HPDE6-E6E7 (cell line): Measurements from ENCODE around the gene ZNF396.
A peak's percentile ranks its signal among the peaks of the same experiment; 100 is the strongest.

Source experiments
- DNase-seq: peaks from one replicate; pipeline ENCODE4 v3.0.0; 2011; ENCODE audit warnings: missing footprints; ENCODE audit errors: extremely low spot score

The ZNF396 gene

DNA sequence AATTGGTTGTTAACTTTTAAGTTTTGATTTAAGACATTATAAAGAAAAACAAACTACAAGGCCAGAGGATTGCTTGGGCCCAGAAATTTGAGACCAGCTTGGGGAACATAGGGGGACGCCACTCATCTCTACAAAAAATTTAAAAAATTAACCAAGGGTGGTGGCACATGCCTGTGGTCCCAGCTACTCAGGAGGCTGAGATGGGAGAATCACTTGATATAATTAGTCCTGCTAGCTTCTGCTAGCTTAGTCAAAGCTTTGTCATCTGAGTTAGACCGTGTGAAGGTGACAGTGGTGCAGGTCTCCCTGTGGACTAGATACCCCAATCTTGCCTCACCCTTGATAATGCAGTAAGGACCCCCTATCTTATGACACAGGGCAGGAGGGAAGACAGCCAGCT lies 6.0 kb upstream of the ZNF396 start:
- DNase-seq: no peak

DNA sequence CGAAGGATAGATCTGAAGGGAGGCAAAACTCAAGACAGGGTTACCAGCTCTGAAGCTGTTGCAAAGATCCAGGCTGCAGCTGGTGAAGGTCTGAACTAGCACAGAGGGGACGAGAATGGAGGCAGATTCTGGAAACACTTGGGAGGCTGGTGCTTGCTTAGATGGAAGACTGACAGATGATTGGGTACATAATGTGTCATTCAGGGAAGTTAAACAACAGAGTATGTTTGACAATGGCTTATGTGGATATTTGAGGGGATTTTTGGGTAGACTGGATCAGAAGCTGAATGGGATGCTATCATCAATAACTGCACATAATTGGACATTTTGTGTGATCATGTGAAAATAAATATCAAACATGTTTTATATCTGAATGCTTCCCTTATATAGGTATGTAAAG lies 2.3 kb upstream of the ZNF396 start:
- DNase-seq: no peak

DNA sequence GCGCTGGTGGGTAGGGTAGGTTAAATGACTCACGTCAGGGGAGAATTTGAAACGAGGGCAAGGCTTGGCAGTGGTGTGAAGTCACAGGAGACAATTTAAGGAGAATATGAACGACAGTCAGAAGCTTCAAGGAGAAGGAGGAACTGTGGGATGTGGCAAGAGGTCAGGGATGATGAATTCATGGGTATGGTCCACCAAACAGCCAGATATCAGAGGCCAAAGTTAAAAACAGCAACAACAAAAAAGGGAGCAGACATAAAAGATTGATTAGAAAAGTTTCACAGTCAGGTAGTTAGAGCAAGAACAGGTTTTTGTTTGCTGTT lies 1.4 kb upstream of the ZNF396 start:
- DNase-seq: no peak

DNA sequence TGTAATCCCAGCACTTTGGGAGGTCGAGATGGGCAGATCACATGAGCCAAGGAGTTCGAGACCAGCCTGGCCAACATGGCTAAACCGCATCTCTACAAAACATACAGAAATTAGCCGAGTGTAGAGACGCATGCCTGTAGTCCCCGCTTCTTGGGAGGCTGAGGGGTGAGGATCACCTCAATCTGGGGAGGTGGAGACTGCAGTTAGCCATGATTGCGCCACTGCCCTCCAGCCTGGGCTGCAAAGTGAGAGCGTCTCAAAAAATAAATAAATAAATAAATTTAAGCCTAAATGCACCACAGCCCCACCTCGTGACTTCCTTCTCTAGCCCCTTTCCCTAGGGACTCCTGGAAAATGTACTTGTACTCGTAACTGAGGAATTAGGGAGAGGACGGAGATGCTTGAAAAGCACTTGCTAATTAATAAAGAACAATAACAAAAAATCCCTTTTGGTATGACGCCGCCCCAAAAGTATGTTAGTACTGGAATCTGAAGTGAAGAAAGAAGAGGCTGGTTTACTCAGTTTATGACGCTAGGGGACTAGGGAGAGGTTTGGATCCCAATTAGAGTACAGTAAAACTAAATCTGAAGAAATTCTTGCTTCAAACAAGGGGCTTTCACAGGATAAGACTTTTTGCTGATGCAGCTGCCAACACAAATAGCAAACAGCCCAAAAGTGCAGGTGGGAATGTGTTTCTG lies 887 bp upstream of the ZNF396 start:
- DNase-seq: no peak

DNA sequence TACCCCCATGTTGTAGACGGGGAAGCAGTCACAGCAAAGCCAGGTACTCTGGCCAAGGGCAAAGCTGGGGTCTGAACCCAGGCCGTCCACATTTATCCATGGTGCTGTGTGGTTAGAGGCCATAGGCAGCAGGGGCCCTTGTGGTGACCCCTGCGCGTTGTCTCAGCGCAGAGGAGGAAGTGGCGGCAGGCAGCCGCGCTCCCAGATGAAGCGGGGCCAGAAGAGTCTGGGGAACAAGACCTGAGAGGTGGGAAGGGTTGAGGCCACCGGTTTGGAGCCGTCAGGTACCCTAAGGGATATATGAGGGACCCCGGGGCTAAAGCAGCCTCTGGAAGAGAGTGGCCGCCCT lies 770 bp downstream of the ZNF396 start:
- DNase-seq: no peak

DNA sequence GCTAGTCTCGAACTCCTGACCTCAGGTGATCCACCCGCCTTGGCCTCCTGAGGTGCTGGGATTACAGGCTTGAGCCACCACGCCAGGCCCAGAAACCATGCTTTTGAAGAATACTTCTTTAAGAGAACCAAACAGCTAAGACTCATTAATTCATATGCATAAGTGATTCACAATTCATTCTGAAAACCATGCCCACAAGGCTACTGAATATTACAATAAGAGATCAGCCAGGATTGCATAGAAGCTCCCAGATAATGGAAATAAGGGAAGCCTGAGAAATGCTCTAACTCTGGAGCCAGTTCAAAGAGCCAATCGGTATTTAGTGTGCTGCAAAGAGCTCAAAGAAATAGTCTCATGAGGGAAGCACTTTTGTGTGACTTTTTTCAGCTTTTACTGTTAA lies 2.4 kb downstream of the ZNF396 start:
- DNase-seq: no peak

DNA sequence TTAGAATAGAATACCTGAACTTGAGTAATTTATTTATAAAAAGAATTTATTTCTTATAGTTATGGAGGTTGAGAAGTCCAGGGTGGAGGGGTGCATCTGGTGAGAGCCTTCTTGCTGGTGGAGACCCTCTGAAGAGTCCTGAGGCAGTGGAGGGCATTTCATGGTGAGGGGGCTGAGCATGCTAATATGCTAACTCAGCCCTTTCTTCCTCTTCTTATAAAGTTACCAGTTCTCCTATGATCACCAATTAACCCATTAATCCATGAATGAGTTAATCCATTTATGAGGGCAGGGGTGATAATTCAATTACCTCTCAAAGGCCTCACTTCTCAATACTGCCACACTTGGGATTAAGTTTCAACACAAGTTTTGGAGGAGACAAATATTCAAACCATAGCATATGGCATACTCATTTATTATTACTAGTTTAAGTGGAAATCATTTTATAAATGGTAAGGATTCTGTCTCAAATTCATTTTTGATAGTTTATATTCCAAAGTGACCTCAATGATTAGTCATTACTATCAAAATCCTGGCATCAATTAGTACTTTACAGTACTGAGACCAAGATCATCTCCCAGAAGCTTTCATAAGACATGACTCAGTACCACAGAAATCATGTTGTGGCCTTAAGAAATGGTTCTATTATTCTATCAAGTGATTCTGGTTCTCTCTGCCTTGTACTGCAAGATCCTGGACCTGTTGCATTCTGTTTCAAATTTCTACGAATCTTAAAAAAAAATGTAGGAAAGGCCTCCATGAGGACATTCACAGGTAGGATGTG lies 5.5 kb downstream of the ZNF396 start:
- no peak for DNase-seq

DNA sequence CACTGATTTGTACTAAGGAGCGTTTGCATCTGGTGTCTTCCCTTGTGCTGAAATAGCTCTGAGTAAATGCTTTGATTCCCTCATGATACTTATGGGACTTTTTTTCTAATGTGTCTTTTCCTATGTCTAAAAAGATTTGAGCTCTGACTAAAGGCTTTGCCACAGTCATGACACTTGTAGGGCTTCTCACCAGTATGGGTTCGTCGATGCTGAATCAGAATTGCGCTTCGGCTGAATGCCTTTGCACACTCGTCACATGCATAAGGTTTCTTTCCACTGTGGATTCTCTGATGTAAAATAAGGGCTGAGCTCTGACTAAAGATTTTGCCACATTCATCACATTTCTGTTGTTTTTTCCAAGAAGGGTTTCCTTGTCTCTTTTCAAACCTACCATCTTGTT lies 8.0 kb downstream of the ZNF396 start:
- no peak for DNase-seq

DNA sequence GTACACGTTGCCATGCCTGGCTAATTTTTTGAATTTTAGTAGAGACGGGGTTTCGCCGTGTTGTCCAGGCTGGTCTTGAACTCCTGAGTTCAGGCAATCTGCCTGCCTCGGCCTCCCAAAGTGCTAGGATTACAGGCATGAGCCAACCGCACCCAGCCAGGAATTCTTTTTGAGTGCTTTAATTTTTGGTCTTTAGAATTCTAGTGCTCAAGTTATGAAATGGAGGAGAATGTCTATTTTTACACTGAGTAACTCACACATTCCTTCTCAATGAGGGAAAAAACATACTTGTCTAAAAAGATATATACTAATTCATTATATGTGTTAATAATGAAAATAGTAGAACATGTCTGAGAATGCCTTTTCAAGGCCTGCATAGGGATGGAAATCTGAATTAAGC lies 8.5 kb downstream of the ZNF396 start:
- no peak for DNase-seq

DNA sequence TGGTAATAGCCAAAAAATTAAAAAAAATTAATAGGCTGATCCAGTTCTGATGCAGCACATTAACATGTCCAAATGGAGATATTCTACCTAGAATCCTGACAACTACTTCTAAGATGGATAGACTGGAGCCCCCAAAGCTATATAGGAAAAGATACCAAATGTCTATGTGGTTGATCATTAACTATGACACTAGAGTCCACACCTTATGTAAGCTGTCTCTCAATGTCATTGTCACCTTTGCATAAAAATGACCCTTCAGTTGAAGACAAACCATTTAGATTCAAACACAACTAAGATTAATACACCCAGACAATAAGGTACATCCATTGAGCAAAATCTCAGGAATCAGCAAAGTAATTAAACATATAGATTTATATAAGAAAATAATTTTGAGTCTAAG lies 14.6 kb downstream of the ZNF396 start:
- no peak for DNase-seq

DNA sequence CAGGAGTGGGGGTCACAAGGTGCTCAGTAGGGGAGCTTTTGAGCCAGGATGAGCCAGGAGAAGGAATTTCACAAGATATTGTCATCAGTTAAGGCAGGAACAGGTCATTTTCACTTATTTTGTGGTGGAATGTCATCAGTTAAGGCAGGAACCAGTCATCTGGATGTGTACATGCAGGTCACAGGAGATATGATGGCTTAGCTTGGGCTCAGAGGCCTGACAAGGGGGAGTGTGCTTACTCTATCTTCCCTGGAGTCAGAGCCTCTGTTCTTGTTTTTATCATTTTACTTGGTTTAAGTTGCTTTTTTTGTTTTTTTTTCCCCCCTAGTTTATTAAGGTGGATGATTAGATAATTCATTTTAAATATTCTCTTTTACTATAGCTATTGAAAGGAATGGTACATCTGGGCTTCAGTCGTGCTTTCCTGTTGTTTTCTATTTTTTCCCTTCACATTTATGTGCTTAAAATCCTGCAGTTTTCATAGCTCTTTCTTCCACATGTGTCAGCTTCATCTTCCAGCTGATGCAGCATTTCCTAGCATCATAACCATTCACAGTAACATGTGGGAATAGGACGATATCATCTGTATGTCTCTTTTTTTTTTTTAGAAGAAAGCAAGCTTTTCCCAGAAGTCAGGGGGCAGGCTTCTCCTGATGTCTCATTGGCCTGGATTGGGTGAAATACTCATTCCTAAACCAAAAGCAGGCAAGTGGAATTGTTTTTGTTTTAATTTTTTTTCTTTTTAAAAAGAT lies 15.4 kb downstream of the ZNF396 start:
- DNase-seq: no peak

DNA sequence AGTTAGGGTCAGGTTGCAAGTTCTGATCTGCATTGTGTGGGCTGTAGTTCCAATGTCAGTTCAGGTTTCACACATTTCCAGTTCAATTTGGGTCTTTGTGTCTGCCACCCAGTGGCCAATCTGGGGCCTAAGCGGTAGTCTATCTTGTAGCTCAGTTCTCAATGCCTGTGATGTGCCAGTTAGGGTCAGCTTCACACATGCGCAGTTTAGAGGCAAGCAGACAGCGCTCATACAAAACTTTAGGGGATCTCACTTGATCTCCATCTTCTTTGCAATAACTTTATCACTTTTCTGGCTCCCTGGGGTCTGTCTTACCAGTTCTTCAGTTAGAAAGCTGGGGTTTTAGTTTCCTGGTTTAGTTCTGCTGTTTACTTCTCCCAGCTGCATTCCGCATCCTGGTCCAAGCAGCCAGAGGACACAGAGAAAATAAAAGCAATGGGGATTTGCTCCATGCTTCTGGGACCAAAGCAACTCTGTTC lies 22.0 kb downstream of the ZNF396 start:
- DNase-seq: peak; percentile 64

DNA sequence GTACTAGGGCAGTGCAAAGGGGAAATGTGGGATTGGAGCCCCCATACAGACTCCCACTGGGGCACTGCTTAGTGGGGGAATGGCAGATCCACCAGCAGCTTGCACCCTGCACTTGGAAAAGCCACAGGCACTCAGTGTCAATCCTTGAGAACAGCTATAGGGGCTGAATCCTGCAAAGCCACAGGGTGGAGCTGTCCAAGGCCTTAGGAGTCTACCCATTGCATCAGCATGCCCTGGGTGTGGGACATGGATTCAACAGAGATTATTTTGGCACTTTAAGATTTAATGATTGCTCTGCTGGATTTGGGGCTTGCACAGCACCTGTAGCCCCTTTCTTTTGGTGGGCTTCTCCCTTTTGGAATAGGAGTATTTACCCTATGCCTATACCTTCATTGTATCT lies 24.4 kb downstream of the ZNF396 start:
- no peak for DNase-seq

DNA sequence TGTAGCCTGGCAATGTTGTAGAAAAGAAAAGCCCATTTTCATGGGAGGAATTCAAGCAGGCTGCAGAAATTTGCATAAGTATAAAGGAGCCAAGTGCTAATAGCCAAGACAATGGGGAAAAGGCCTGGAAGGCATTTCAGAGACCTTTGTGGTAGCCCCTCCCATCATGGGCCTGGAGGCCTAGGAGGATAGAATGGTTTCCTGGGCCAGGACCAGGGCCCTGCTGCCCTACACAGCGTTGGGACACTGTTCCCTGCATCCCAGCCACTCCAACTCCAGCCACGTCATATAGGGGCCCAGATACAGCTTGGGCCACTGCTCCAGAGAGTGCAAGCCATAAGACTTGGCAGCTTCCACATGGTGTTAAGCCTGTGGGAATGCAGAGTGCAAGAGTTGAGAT lies 24.9 kb downstream of the ZNF396 start:
- DNase-seq: no peak

DNA sequence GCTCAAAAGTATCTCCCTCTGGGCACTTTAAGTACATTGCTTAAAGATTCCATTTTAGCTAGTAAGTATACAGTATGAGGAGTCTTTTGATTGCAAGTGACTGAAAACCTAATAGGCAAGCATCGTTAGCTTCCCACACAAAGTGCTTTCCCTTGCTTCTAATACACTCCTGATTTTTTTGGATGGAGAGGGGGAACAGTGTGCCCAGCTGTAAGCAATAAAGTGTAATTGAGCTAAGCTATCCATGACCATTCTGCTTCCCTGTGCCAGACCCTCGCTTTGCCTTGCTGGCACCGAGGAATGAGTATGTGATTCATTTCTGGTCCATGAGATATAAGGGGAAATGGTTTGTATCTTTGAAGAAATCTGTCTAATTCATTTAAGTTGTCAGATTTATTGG lies 29.1 kb downstream of the ZNF396 start:
- no peak for DNase-seq

DNA sequence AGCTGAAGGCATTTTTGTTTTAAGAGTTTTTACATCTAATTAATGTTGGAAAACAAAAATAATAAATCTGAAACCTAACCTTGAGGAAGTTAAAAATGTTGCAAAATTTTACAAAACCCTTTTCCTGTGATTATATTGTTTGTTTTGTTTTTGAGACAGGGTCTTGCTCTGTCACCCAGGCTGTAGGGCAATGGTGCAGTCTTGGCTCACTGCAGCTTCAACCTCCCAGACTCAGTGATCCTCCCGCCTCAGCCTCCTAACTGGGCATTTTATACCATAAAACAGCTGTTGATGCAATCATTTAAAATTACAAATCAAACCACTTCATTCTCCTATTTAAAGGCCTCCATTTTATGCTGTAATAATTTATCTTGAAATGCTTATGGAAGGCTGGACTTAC lies 31.2 kb downstream of the ZNF396 start:
- no peak for DNase-seq

DNA sequence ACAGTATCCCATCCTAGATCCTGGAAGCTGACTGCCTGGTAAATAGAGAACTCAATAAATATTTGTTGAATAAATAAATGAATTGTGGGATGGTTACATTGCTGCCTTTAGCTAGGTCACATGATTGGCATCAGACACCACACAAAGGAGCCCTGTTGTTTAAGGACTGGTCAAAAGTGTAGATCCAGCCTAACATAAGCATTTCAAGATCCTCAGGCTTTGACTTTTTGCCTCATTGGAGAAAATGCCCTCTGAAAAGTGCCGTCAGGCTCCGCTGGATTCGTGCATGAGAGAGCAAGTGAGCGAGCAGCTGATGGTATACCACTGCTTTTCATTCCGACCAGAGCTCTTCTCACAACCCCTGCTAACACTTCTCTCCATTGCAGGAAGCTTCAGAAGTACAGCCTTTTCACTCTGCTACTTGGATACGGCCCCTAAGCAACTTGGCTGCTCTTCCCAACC lies 31.6 kb downstream of the ZNF396 start:
- no peak for DNase-seq

DNA sequence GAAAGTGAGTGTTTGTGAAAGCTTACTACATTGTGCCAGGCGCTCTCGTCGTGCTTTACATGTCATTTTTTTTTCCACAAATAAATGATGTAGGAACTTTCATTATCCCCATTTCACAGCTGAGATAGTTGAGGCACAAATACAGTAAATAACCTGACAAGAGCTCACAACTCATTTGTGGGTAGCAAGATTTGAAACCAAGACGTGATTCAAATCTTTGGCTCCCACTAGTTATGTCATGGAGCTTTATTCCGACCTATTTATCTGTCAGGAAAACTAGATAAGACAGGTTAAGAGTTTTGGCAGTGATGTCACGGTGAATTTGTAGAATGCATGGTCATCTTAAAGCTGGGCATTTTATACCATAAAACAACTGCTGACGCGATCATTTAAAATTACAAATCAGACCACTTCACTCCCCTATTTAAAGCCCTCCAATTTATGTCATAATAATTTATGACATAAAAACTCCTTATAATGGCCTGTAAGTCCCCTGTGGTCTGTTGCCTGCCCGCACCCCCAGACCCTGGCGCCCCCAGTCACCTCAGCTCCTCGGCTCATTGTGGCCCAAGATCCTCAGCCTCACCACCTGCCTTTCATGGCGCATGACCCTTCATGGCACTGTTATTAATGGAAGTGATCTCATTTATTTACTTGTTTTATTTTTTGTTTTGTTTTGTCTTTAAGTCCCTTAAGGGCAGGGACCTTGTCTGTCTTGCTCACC lies 32.2 kb downstream of the ZNF396 start:
- no peak for DNase-seq

DNA sequence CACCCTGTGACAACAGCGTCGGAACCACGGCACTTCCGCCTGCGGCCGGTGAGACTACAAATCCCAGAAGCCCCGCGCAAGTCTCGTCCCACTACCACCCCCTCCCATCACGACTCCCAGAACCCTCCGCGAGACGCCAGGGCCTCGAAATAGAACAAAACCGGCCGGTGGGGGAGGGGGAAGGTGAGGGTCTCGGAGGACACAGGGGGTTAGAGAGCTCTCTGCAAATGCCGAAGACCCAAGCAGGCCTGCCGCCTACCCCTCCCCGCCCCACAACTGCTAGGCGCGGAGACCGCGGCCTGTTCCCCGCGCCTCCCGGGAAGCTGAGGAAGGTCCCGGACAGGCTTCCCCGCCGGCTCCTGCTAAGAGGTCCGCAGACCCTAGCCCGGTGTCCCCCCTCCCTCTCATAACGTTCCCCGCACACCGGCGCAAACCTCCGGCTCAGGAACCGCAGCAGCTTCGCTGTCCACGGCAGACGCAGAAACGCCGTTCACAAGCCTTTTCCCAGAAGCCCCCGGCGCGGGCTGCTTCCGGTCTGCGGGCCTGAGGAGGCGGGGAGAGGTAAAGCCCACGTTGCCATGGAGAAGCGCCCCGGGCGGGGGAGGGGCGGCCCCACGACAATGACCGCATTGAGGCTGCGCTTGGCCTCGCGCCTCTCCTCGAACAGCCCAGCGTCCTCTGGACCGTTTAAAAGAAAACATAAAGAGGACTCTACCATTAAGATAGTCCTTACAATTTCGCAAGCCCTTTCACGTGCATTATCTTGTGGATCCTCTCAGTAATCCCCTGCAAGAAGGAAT lies 33.0 kb downstream of the ZNF396 start, which contains the start of gene ZNF24:
Gene ZNF24, minus strand, starts transcription at position 485 of the 800 bp plus-strand sequence. CDS start 3,770 bp downstream, outside the sequence.
- peak; percentile 90 for DNase-seq

DNA sequence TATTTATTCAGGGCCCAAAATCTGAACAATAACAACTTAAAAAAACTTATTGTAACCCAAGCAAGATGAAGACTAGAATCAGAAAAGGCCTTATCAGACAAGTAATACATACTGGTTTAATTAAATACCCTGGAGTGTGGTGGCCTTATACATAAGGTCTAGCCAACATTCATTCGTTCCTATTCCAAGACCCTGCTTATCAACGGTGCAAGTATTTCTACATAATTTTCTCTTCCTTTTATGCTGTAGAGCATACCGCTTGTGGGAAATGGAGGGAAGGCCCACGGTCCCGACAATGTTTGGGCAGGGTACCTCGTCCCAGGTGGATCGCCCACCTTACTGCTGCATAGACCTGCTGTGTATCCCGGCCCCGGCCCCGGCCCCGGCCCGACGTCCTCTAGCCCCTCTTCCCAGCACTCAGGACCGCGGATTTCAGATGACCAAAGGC lies 33.6 kb downstream of the ZNF396 start:
- DNase-seq: no peak

DNA sequence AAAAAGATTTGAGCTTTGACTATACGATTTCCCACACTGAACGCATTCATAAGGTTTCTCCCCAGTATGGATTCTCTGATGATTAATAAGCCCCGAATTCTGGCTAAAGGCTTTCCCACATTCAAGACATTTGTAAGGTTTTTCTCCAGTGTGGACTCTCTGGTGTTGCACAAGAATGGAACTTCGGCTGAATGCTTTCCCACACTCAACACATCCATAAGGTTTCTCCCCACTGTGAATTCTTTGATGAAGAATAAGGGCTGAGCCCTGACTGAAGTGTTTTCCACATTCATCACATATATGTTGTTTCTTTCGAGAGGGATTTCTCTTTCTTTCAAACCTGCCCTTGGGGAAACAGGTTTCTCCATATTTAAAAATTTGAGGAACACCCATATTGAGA lies 39.9 kb downstream of the ZNF396 start:
- DNase-seq: no peak
